DOHH2 (cell line): Measurements from ENCODE around the gene SEC23IP.

Experiments
- H3F3A ChIP-seq: fragments of 200-600 bp; sonication (generic), shearing (Covaris generic); 2 replicates; pipeline ENCODE4 v1.6.0; 2016; ENCODE audit warnings: antibody characterized with exemption, mild to moderate bottlenecking; ENCODE audit not compliant: control insufficient read depth, insufficient read depth
- H3K27ac ChIP-seq: fragments of 200-600 bp; sonication (generic); 2 replicates; pipeline ENCODE4 v1.5.1; 2014; ENCODE audit warnings: low read depth, mild to moderate bottlenecking, low read length, moderate library complexity
- H3K27me3 ChIP-seq: fragments of 200-600 bp; sonication (generic); 2 replicates; pipeline ENCODE4 v1.6.1; 2014; ENCODE audit warnings: mild to moderate bottlenecking, low read length, mixed read lengths; ENCODE audit not compliant: control insufficient read depth
- H3K36me3 ChIP-seq: fragments of 200-600 bp; sonication (generic); 2 replicates; pipeline ENCODE4 v1.6.1; 2014; ENCODE audit warnings: mild to moderate bottlenecking, low read length, moderate library complexity, mixed read lengths; ENCODE audit not compliant: control insufficient read depth
- H3K4me1 ChIP-seq: fragments of 200-600 bp; sonication (generic); 2 replicates; pipeline ENCODE4 v1.6.1; 2014; ENCODE audit warnings: mild to moderate bottlenecking, low read length, mixed read lengths; ENCODE audit not compliant: control insufficient read depth
- H3K4me2 ChIP-seq: fragments of 200-600 bp; sonication (generic); 2 replicates; pipeline ENCODE4 v1.6.0; 2014; ENCODE audit warnings: mild to moderate bottlenecking, low read length, moderate library complexity
- H3K4me3 ChIP-seq: fragments of 200-600 bp; sonication (generic); 2 replicates; pipeline ENCODE4 v1.5.1; 2014; ENCODE audit warnings: mild to moderate bottlenecking, low read length, mixed read lengths
- H3K79me2 ChIP-seq: fragments of 200-600 bp; sonication (generic); 2 replicates; pipeline ENCODE4 v1.6.1; 2014; ENCODE audit warnings: mild to moderate bottlenecking, low read length, mixed read lengths; ENCODE audit not compliant: control insufficient read depth
- H3K9me2 ChIP-seq: fragments of 200-600 bp; sonication (generic); replicated peaks from 2 replicates; pipeline ENCODE4 v1.6.1; 2014; ENCODE audit warnings: mild to moderate bottlenecking, low read length, mixed read lengths; ENCODE audit not compliant: control insufficient read depth
- H3K9me3 ChIP-seq: fragments of 200-600 bp; sonication (generic); 2 replicates; pipeline ENCODE4 v1.6.1; 2014; ENCODE audit warnings: antibody characterized with exemption, low read length, mixed read lengths; ENCODE audit not compliant: control insufficient read depth, insufficient read depth
- H4K20me1 ChIP-seq: fragments of 200-600 bp; sonication (generic); 2 replicates; pipeline ENCODE4 v1.6.0; 2014; ENCODE audit warnings: low read depth, mild to moderate bottlenecking, antibody characterized with exemption, low read length, moderate library complexity; ENCODE audit not compliant: control insufficient read depth, insufficient read depth
- EZH2phosphoT487 ChIP-seq: fragments of 200-600 bp; sonication (generic); IDR thresholded peaks from 2 replicates; pipeline ENCODE4 v1.6.1; 2017; ENCODE audit warnings: borderline replicate concordance, mild to moderate bottlenecking, antibody characterized with exemption, low read length, moderate library complexity, mixed read lengths
- TF ChIP-seq, protein P1 (sequence below): fragments of 200-600 bp; sonication (generic); IDR thresholded peaks from one replicate; pipeline ENCODE4 v1.5.1; 2014; ENCODE audit warnings: antibody characterized with exemption, mild to moderate bottlenecking, low read depth, low read length; ENCODE audit not compliant: poor library complexity, severe bottlenecking

Gene SEC23IP

DNA sequence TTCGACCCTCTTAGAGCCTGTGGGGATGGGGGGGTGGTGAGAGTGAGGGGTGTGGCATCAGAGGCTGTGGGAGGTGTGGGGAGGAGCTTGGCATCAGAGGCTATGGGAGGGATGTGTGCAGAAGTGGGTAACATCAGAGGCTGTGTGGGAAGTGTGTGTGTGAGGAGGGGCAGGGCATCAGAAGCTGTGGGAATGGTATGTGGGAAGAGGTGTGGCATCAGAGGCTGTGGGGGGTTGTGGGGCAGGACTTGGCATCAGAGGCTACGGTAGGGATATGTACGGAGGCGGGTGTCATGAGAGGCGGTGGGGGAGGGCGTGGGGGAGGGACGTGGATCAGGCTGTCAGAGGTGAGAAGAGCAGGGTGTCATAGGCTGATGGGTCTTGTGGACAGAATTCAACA, 97.4 kb downstream of the SEC23IP start:
- Histone ChIP-seq H3K27ac (no peak overlapping the region), H3K4me1 (no peaks in the 10 kb centered on the region), H3K4me3 (no peak overlapping the region), H3K79me2 (no peaks in the 10 kb centered on the region), H3K9me2 (no peaks in the 10 kb centered on the region), H4K20me1 (no peaks in the 10 kb centered on the region), H3F3A (no peaks in the 10 kb centered on the region), H3K4me2 (no peak overlapping the region), H3K27me3 (no peaks in the 10 kb centered on the region; the same call in 1 of the 2 replicates), H3K9me3 (no peaks in the 10 kb centered on the region), H3K36me3 (no peaks in the 10 kb centered on the region)
- no peak for TF ChIP-seq EZH2phosphoT487
- TF ChIP-seq, protein P1, sequence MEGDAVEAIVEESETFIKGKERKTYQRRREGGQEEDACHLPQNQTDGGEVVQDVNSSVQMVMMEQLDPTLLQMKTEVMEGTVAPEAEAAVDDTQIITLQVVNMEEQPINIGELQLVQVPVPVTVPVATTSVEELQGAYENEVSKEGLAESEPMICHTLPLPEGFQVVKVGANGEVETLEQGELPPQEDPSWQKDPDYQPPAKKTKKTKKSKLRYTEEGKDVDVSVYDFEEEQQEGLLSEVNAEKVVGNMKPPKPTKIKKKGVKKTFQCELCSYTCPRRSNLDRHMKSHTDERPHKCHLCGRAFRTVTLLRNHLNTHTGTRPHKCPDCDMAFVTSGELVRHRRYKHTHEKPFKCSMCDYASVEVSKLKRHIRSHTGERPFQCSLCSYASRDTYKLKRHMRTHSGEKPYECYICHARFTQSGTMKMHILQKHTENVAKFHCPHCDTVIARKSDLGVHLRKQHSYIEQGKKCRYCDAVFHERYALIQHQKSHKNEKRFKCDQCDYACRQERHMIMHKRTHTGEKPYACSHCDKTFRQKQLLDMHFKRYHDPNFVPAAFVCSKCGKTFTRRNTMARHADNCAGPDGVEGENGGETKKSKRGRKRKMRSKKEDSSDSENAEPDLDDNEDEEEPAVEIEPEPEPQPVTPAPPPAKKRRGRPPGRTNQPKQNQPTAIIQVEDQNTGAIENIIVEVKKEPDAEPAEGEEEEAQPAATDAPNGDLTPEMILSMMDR, result no peak

DNA sequence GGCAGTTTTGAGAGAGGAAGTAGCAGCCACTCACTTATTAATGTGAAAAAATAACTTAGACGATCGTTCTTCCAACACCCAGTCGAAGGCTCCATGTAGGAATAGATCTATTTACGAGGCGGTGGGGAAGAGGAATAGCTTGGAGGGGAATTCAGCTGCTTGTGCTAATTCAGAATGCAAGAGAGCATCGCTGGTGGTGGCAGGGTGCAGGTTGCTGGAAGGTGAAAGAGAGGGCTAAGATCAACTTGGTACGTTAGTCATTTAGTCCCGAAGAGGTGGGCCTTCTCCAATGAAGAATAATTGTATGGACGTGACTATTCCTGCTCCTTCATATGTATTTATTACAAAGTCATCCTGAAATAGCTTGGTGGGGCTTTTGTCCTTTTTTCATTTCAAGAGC, 98.5 kb downstream of the SEC23IP start:
- Histone ChIP-seq H3K79me2 (no peaks in the 10 kb centered on the region), H4K20me1 (no peaks in the 10 kb centered on the region), H3K4me3 (no peak overlapping the region), H3F3A (no peaks in the 10 kb centered on the region), H3K36me3 (no peaks in the 10 kb centered on the region), H3K4me2 (no peak overlapping the region), H3K4me1 (no peaks in the 10 kb centered on the region), H3K9me3 (no peaks in the 10 kb centered on the region), H3K9me2 (no peaks in the 10 kb centered on the region), H3K27me3 (no peaks in the 10 kb centered on the region; the same call in 1 of the 2 replicates), H3K27ac (no peak overlapping the region)
- no peak for TF ChIP-seq EZH2phosphoT487
- TF ChIP-seq, protein P1, result no peak

DNA sequence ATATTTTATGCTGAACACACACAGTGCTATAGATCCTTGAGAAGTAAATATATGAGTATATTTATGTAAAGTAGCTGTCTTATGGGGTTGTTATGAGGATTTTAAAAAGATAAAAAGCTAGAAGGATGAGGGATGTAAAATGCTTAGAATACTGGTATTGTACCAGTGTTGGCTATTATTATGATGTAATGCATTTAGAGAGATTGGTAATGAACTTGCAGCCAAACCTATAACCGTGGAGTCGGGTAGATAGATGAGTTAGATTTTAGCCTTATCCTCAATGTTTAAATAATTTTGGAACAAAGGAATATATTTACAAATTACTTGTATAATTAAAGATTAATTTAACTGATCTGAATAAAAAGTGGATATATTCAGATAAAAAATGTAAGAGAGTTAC, 99.3 kb downstream of the SEC23IP start:
- Histone ChIP-seq H3K4me1 (no peaks in the 10 kb centered on the region), H3K4me3 (no peak overlapping the region), H3K9me2 (no peaks in the 10 kb centered on the region), H4K20me1 (no peaks in the 10 kb centered on the region), H3K4me2 (no peak overlapping the region), H3K9me3 (peaks cover 2% of the 10 kb centered on the region; the same call in 1 of the 2 replicates), H3K27me3 (no peaks in the 10 kb centered on the region; the same call in 1 of the 2 replicates), H3K36me3 (no peaks in the 10 kb centered on the region), H3F3A (no peaks in the 10 kb centered on the region), H3K79me2 (no peaks in the 10 kb centered on the region), H3K27ac (no peak overlapping the region)
- TF ChIP-seq, protein P1, result no peak
- no peak for TF ChIP-seq EZH2phosphoT487
